ENCODE results near the gene AATF.

Gene AATF

DNA sequence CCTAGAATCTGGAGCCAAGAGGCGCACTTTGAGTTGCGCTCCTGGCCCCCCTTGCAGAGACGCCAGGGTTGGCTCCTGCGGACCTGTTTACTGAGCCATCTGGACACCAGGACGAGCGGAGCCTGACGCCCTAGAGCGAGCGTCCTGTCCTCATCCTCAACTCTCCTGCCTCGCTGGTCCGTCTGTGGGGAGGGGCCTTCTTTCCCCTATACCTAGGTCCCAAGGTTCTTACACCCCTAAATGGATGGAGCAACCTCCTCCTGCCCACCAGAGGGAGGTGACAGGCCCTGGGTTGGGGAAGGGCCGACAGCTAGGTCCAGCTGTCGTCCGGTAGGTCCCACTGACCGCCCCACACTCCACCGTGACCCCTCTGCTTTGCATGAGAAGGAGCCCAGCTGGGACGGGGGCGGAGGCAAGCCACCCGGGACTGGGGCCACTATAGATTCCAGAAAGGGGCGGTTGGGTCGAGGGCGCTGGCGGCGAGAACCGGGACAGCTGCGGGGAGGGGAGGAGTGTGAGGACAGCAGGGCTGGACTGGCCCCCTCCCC, 14.5 kb upstream of the AATF start:
- in situ Hi-C loops (cut with MboI; ENCODE audit: low sequenced_read_pairs, unreplicated experiment) = no loop called here
- TF ChIP-seq, protein P1, sequence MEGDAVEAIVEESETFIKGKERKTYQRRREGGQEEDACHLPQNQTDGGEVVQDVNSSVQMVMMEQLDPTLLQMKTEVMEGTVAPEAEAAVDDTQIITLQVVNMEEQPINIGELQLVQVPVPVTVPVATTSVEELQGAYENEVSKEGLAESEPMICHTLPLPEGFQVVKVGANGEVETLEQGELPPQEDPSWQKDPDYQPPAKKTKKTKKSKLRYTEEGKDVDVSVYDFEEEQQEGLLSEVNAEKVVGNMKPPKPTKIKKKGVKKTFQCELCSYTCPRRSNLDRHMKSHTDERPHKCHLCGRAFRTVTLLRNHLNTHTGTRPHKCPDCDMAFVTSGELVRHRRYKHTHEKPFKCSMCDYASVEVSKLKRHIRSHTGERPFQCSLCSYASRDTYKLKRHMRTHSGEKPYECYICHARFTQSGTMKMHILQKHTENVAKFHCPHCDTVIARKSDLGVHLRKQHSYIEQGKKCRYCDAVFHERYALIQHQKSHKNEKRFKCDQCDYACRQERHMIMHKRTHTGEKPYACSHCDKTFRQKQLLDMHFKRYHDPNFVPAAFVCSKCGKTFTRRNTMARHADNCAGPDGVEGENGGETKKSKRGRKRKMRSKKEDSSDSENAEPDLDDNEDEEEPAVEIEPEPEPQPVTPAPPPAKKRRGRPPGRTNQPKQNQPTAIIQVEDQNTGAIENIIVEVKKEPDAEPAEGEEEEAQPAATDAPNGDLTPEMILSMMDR (IDR thresholded peaks at IDR 0.05; ENCODE audit: borderline replicate concordance, control extremely low read depth, extremely low read depth, insufficient read depth, missing control alignments) = no peak
- DNase-seq (ENCODE audit: low spot score) = no peak

DNA sequence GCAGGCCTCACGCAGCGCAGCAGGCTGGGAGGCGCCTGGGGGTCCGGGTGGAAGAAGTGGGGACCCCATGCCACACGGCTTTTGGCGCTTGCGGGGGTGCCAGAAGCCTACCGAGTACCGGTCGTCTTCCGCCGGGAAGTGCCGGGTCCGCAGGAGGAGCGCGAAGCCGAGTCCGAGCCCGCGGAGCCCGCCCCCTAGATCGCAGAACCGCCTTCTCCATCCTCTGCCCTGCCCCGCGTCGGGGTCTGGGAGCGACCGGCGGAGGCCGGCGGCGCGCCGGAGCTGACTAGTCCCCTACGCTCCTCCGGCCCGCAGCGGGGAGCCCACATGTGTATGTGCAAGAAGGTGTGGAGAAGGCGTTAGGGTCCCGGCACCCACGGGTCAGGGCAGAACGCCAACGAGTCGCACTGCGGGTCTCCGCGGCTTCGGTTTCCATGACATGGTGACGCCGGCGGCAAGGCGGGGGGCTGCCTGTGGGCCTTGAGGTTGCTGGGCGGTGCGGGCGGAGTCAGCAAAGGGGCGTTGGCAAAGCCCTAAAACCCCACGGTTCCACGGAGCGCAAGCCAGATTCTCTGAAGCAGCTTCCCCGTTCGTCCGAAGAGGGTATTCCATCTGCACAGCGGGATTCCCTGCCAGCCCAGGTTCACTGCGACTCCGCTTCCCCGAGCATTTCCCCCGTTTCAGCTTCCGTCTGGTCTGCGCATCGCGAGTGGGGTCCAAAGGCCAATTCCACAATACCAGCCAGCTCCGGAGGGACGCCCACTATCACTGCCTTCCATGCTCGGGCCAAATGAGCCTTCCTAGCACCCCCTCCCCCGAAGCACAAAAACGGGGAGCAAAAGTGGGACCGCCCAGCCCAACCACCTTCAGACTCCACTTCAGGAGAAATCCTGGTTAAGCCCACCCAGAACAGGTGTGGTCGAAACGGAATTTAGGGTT, 13.8 kb upstream of the AATF start:
- in situ Hi-C loops (cut with MboI; ENCODE audit: low sequenced_read_pairs, unreplicated experiment) = no loop called here
- DNase-seq (ENCODE audit: low spot score) = peak; percentile 57
- TF ChIP-seq, protein P1 (IDR thresholded peaks at IDR 0.05; ENCODE audit: borderline replicate concordance, control extremely low read depth, extremely low read depth, insufficient read depth, missing control alignments) = no peak

DNA sequence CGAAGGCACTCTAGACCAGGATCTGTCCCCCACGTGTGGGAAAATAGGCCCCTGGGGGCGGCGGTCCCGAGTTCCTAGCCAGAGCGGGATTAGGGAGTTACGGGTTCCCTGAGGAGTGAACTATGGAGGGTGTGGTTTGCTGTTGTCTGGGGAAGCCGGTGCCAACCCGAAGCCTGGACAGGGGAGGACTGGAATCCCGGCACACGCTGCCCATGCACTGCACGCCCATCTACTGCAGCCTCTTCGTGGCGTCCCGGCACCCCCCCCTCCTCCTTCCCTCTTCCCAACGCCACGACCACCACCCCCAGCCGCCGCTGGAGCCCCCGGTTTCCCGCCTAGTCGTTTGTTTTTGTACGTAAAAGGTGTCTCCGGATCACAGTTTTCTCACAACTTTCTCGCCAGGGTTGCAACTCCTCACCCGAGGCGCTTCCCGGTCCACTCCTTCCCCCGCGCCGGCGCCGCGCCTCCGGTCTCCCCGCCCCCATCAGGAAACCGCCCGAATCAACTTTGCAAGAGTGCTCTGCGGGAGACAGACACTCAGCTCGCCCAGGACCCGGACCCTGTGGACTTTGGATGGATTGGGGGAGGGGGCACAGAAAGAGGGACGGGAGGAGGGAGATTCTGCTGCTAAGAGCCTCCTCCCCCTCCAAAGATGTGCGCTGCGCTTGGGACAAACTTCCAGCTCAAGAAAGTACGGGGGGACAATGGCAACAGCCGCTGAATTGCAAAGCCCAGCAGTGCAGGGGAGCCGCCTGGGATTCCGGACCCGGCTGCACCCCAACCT, 12.9 kb upstream of the AATF start:
- in situ Hi-C loops (cut with MboI; ENCODE audit: low sequenced_read_pairs, unreplicated experiment) = no loop called here
- peak; percentile 37 for DNase-seq (ENCODE audit: low spot score)
- TF ChIP-seq, protein P1 (IDR thresholded peaks at IDR 0.05; ENCODE audit: borderline replicate concordance, control extremely low read depth, extremely low read depth, insufficient read depth, missing control alignments) = no peak

DNA sequence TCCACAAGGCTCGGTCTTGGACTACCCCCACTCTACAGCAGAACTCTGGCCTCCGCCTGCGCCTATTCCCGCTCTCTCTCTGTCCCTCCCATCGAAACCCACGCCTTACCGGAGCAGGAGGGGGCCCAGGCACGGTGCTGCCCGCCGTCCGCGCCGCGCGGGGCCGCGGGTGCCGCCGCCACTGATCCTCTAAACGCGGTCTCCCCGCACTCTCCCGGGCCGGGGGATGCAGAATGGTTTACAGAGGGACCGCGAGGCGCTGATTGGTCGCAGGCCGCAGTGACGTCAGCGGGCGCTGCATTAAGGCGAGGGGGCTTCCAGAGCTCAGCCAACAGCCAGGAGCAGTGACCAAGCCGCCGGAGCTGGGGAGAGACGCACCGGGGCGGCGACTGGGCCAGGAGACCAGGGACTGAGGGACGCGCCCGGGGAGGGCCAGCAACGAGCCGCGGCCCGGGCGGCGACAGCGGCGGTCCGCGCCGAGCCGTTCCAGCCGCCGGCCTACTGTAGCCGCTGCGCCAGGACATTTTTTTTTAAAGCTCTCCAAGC, 12.2 kb upstream of the AATF start:
- TF ChIP-seq, protein P1 (IDR thresholded peaks at IDR 0.05; ENCODE audit: borderline replicate concordance, control extremely low read depth, extremely low read depth, insufficient read depth, missing control alignments) = no peak
- peak; percentile 36 for DNase-seq (ENCODE audit: low spot score)
- in situ Hi-C loops (cut with MboI; ENCODE audit: low sequenced_read_pairs, unreplicated experiment) = no loop called here

DNA sequence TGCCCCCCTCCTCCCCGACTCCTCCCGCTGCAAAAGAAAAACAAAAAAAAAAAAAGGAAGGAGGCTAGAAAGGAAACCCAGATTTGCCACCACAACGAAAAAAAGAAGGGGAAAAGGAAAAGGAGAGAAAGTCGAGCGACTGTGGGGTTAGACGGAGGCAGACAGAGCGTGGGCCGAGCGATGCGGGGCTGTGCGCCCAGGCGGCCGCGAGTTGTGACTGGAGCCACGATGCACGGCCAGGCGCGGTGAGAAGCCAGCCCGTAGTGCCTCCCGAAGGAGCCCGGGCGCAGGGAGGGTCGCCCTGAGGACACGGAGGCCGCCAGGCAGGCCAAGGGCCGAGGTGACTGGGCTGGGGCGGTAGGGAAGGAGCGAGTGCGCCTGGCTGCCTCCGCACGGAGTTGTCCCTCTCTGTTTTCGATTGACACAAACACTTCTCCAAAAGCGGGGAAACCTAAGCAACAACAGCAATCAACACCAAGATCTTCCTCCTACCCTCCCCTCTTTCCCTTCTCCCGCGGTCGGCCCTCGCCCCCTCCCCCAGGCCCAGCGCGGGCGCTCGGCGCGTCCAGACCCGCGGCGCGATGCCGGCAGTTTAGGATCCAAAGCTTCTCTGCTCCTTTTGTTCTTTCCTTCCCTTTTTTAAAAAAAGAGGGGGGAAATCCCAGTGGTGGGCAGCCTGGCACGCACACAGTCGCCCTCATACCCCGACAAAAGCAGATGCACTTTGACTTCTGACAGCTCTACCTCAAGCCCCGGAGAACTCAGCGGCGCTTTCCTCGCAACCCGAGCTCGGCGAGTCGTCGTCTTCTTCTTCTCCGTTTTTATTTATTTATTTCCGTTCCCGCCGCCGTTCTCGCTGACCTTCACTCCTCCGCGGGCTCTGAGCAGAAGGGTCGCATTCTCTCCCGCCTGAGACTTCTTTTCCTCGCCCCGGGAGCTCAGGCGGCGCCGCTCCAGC, 11.5 kb upstream of the AATF start, which contains the start of gene LHX1:
TSS of gene LHX1 (plus strand) at position 475 of the 958 bp plus-strand sequence. CDS start 723 bp downstream, outside the sequence.
- in situ Hi-C loops (cut with MboI; ENCODE audit: low sequenced_read_pairs, unreplicated experiment) = no loop called here
- peak; percentile 44 for DNase-seq (ENCODE audit: low spot score)
- TF ChIP-seq, protein P1 (IDR thresholded peaks at IDR 0.05; ENCODE audit: borderline replicate concordance, control extremely low read depth, extremely low read depth, insufficient read depth, missing control alignments) = no peak

All from GM13976 (cell line).